Vagina (tissue), 2 donors: ENCODE data around the gene GGT7. TPM values are rescaled to one million over a fixed set of nuclear protein-coding genes. Genes with fewer than 3 reads are reported as not detected.

ENCODE experiments used
- DNase-seq, 2 donors: peaks; one replicate each; pipeline ENCODE4 v3.0.0-alpha.2; 2017; ENCODE audit errors: extremely low spot score in 2 of 2
- H3K27ac ChIP-seq: fragments of 200-600 bp; sonication (generic); one replicate; pipeline ENCODE4 v1.5.1; 2019
- H3K27me3 ChIP-seq: fragments of 200-600 bp; sonication (generic); one replicate; pipeline ENCODE4 v1.5.1; 2019
- H3K36me3 ChIP-seq, 2 donors: fragments of 200-600 bp; sonication (generic); one replicate each; pipeline ENCODE4 v1.5.1; 2017 to 2019
- H3K4me1 ChIP-seq: fragments of 200-600 bp; sonication (generic); one replicate; pipeline ENCODE4 v1.5.1; 2019
- H3K4me3 ChIP-seq, 2 donors: fragments of 200-600 bp; sonication (generic); 1 replicate in 1 of 2; 2 replicates in 1 of 2; pipeline ENCODE4 v1.5.1; 2016 to 2019
- H3K9me3 ChIP-seq: fragments of 200-600 bp; sonication (generic); one replicate; pipeline ENCODE4 v1.5.1; 2019
- CTCF ChIP-seq, 3 experiments: fragments of 450-650 bp in 2 of 3; fragments of 200-600 bp in 1 of 3; sonication (generic) in 1 of 3; IDR thresholded peaks; one replicate each; pipeline ENCODE4 v1.5.1; 2017 to 2019; ENCODE audit warnings: antibody characterized with exemption in 3 of 3, mild to moderate bottlenecking in 2 of 3, moderate library complexity in 2 of 3
- POLR2A ChIP-seq, 2 donors: fragments of 450-650 bp; IDR thresholded peaks; one replicate each; pipeline ENCODE4 v1.6.1; 2017; ENCODE audit warnings: antibody characterized with exemption in 2 of 2, mild to moderate bottlenecking in 2 of 2, moderate library complexity in 2 of 2
- POLR2AphosphoS5 ChIP-seq, 2 donors: sonication (generic); formaldehyde crosslinking; IDR thresholded peaks; one replicate each; pipeline ENCODE4 v1.9.0; 2017; ENCODE audit warnings: antibody characterized with exemption in 2 of 2, mild to moderate bottlenecking in 2 of 2, low read depth in 1 of 2; ENCODE audit not compliant: insufficient read depth in 1 of 2
- intact Hi-C: fragments of 100-400 bp; cut with DNase I; formaldehyde crosslinking; loops from one replicate; pipeline ENCODE4 v1.15.1; 2023
- total RNA-seq: library from RNA; depleted of rRNA; stranded (reverse); fragments of >200 nt; gene quantifications from one replicate; pipeline ENCODE4 v1.2.3, GENCODE V29; 2016

The GGT7 gene
- 18.9 TPM for total RNA-seq

GRCh38 chr20:34872622-34873224 is at the start of gene GGT7:
Gene GGT7 (minus strand): TSS chr20:34872856. CDS start chr20:34872815, 41 bp downstream.
- TF ChIP-seq CTCF (IDR thresholded peaks at IDR 0.05): peak; percentile 43 to 73 (median 50)
- TF ChIP-seq POLR2AphosphoS5 (IDR thresholded peaks at IDR 0.05; ENCODE audit: insufficient read depth in 1 of 2, low read depth in 1 of 2): peak; percentile 29 to 83
- TF ChIP-seq POLR2A (IDR thresholded peaks at IDR 0.05): no peak
- intact Hi-C loops: no loop called here
- Histone ChIP-seq H3K9me3 (no peaks in the 10 kb centered on the region), H3K27me3 (no peaks in the 10 kb centered on the region), H3K27ac (peak within 1 kb of the TSS; percentile 85), H3K4me3 (peak within 1 kb of the TSS; percentile 67 to 83), H3K36me3 (no peaks in the 10 kb centered on the region), H3K4me1 (peaks cover 51% of the 10 kb centered on the region)
- DNase-seq: peak in 1 of 2 donors; percentile 87

GRCh38 chr20:34921436-34921835 is 48.8 kb upstream of the GGT7 start:
- H3K4me1 ChIP-seq: peaks cover 19% of the 10 kb centered on the region
- H3K36me3 ChIP-seq: peaks cover 0 to 19% of the 10 kb centered on the region in 2 donors
- TF ChIP-seq POLR2AphosphoS5 (IDR thresholded peaks at IDR 0.05; ENCODE audit: insufficient read depth in 1 of 2, low read depth in 1 of 2) (no peak), POLR2A (IDR thresholded peaks at IDR 0.05) (no peak), CTCF (IDR thresholded peaks at IDR 0.05) (no peak)
- H3K27ac ChIP-seq: peak overlapping the region; percentile 52
- intact Hi-C loops: no loop called here
- H3K27me3 ChIP-seq: no peaks in the 10 kb centered on the region
- no peak overlapping the region for H3K4me3 ChIP-seq
- DNase-seq: no peak
- H3K9me3 ChIP-seq: no peaks in the 10 kb centered on the region

- Histone ChIP-seq H3K4me3 (no peak overlapping the region), H3K36me3 (peaks cover 0 to 7% of the 10 kb centered on the region in 2 donors), H3K9me3 (no peaks in the 10 kb centered on the region), H3K27ac (no peak overlapping the region), H3K27me3 (no peaks in the 10 kb centered on the region), H3K4me1 (peaks cover 19% of the 10 kb centered on the region)
- intact Hi-C loops: no loop called here
- DNase-seq: no peak
- no peak for TF ChIP-seq CTCF (IDR thresholded peaks at IDR 0.05)
- TF ChIP-seq POLR2AphosphoS5 (IDR thresholded peaks at IDR 0.05; ENCODE audit: insufficient read depth in 1 of 2, low read depth in 1 of 2): no peak
- TF ChIP-seq POLR2A (IDR thresholded peaks at IDR 0.05): no peak
These were observed 47.4 kb upstream of the GGT7 start for GRCh38 chr20:34920055-34920454.

- H3K27ac ChIP-seq: no peak overlapping the region
- intact Hi-C loops: no loop called here
These were observed 44.2 kb upstream of the GGT7 start for GRCh38 chr20:34916774-34917354.

More at GRCh38 chr20:34916774-34917354, 44.2 kb upstream of the GGT7 start:
- no peak for TF ChIP-seq POLR2AphosphoS5 (IDR thresholded peaks at IDR 0.05; ENCODE audit: insufficient read depth in 1 of 2, low read depth in 1 of 2)
- no peak for TF ChIP-seq CTCF (IDR thresholded peaks at IDR 0.05)
- TF ChIP-seq POLR2A (IDR thresholded peaks at IDR 0.05): no peak
- H3K36me3 ChIP-seq: peaks cover 0 to 7% of the 10 kb centered on the region in 2 donors
- peaks cover 7% of the 10 kb centered on the region for H3K4me1 ChIP-seq
- H3K4me3 ChIP-seq: no peak overlapping the region
- no peak for DNase-seq
- H3K9me3 ChIP-seq: no peaks in the 10 kb centered on the region
- no peaks in the 10 kb centered on the region for H3K27me3 ChIP-seq
